ENCODE data around the gene PUS1.

- no peak for TF ChIP-seq CTCF (IDR thresholded peaks at IDR 0.05; ENCODE audit: insufficient read depth, low read depth, low read length)
- TF ChIP-seq EZH2 (IDR thresholded peaks at IDR 0.05; ENCODE audit: insufficient read depth, low read length) = no peak
Observed at GRCh38 chr12:131990066-131990979, 61.2 kb downstream of the PUS1 start.

Measured in astrocyte (in vitro differentiated cells and primary cell).